HG03159 (cell line): ENCODE data around the gene CBLIF.
"Not testable (repeated sequence)": the region's sequence is repeated elsewhere in the genome, so short reads cannot be mapped to it uniquely, and the experiment has no call there.

ENCODE experiments used
- ATAC-seq: cut with Tn5 transposase; IDR thresholded peaks from one replicate; pipeline ENCODE4 v1.9.1; 2021; ENCODE audit warnings: mild to moderate bottlenecking, moderate library complexity; ENCODE audit not compliant: unreplicated experiment

Gene CBLIF

GRCh38 chr11:59848439-59848838, 3.1 kb upstream of the CBLIF start:
- not testable (repeated sequence) for ATAC-seq

- no peak for ATAC-seq
Measured at GRCh38 chr11:59847626-59848025, 2.3 kb upstream of the CBLIF start.

- no peak for ATAC-seq
Measured at GRCh38 chr11:59846556-59846955, 1.3 kb upstream of the CBLIF start.

GRCh38 chr11:59842316-59842715, 3.0 kb downstream of the CBLIF start:
- ATAC-seq = no peak

DNA sequence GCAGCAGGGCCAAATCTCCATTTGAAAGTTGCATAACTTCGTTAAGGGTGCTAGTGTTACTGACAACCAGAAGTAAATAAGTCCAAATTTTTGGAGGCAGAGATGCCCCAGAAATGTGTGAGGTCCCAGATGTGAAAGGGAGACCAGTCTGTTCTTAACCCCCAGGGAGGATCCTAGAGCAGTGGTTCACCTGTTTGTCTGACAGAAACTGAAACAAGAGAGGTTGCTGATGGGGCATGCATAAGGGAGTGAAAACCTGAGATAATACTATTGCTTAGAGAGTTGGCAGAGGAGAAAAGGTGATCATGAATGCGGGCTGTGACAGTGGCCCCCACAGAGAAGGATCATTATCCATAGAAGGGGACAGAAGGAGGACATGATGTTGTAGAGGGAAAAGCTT, 3.8 kb downstream of the CBLIF start:
- no peak for ATAC-seq

DNA sequence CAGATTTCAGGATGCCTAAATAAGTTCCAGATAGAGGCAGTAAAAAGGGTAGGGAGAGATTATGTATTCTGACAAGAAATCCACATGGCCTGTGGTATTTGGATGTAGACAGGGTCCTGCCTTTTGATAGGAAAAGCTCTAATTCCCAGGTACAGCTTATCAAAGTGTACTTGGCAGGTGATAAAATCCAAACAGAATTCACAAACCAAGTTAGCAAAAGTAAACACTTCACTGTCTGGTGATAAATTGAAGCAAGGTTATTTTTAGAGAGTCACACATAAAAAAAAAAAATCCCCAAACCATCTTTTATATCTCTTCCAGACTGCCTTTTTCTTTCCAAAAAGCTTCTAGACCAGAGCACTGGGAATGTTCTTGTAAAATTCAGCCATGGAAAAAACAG, 5.7 kb downstream of the CBLIF start:
- ATAC-seq = no peak

DNA sequence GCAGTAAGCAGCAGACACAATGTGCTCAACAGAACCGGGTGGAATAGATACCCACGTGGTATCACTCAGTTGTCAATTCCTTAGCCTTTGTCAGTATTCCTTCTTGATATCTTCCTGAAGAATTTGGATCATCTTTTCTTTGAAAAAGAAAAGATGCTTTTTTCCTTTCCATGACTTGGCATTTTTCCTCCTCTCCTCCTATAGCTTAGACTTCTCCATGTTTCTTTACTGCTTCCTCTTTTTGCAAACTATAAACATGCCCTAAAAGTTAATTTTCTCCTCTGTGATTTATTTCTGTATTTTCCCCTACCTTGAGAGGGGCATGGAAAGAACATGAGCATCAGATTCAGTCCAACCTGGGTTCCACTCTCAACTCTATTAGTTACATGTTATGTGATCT, 11.7 kb downstream of the CBLIF start:
- ATAC-seq = no peak

- no peak for ATAC-seq
Measured at GRCh38 chr11:59829358-59829757, 15.9 kb downstream of the CBLIF start.

DNA sequence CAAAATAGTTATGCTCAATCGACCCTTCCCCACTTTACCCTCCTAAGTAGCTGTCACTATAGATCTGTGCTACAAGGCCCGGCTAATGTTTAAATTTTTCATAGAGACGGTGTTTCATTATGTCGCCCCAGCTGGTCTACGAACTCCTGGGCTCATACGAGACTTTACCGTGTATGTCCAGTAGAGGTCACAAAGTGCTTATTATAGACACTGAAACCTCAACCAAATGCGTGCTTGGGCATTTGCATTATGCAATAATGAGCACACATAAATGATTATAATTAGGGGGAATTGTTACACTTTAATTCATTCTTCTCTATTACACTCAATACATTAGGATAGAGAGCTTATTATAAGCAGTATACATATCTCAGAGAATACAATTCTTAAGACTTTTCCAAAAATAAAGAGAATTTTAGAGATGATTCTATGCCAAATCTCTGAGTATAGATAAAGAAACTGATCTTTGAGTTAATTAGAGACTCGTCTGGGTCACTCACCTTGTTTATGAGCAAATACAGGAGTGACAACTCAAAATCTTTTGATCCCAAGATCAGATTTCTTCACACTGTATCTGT, 22.2 kb downstream of the CBLIF start:
- ATAC-seq = peak; percentile 89

- ATAC-seq = no peak
Measured at GRCh38 chr11:59818572-59818971, 26.7 kb downstream of the CBLIF start.

DNA sequence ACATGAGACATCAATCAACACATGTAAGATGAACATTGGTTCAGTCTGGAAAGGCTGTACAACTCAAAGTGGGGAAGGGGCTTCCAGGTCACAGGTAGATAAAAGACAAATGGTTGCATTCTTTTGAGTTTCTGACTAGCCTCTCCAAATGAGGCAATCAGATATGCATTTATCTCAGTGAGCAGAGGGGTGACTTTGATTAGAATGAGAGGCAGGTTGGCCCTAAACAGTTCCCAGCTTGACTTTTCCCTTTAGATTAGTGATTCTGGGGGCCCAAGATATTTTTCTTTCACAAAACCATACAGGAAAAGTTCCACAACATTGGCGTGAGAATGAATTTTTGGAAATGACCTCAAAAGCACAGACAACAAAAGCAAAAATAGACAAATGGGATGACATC, 28.9 kb downstream of the CBLIF start:
- not testable (repeated sequence) for ATAC-seq

GRCh38 chr11:59815754-59816153, 29.5 kb downstream of the CBLIF start:
- no peak for ATAC-seq

- ATAC-seq = no peak
Measured at GRCh38 chr11:59814021-59814420, 31.3 kb downstream of the CBLIF start.

DNA sequence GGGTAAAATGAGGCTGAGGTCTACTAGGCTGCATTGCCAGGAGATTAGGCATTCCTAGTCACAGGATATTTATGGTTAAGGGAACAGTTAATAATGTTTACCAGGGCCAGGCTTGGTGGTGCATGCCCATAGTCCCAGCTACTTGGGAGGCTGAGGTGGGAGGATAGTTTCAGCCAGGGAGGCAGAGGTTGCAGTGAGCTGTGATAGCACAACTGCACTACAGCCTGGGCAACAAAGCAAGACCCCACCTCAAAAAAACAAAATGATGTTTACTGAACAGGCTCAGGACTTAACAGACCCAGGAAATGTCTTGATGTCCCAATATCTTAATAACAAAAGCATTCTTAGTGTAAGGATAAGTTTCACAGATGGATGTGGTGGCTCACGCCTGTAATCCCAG, 31.9 kb downstream of the CBLIF start:
- no peak for ATAC-seq

DNA sequence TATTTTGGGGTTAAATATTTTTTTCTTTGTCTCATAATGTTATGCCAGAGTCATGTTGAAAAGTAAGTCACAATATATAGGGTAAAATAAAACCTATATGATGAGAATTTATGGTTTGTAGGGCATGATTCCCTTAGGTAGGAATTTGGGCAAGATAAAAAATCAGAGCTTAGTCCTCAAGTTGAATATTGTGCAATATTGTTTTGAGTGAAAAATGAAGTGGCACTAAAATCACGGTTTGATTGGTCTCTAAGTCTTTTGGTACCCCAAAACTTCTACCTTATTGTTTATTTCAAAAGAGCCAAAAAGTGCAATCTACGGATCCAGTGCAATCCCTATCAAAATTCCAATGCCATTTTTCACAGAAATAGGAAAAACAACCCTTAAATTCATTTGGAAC, 33.1 kb downstream of the CBLIF start:
- ATAC-seq = no peak

DNA sequence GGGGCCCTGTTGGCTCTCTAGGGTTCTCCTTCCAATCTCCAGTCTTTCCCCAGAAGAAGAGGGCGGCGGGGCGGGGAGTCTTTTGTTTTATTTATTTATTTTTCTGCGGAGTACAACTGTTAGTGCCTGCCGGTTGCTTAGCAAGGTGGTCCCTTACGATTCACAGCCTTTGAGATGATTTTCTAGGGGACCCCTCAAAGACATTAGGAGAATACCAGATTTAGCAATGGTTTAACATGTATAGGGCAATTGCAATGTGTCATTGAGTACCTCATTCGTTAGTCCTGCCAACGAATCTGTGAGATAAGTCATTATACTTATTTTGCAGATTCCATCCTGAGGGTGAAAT, 34.4 kb downstream of the CBLIF start:
- ATAC-seq = no peak

DNA sequence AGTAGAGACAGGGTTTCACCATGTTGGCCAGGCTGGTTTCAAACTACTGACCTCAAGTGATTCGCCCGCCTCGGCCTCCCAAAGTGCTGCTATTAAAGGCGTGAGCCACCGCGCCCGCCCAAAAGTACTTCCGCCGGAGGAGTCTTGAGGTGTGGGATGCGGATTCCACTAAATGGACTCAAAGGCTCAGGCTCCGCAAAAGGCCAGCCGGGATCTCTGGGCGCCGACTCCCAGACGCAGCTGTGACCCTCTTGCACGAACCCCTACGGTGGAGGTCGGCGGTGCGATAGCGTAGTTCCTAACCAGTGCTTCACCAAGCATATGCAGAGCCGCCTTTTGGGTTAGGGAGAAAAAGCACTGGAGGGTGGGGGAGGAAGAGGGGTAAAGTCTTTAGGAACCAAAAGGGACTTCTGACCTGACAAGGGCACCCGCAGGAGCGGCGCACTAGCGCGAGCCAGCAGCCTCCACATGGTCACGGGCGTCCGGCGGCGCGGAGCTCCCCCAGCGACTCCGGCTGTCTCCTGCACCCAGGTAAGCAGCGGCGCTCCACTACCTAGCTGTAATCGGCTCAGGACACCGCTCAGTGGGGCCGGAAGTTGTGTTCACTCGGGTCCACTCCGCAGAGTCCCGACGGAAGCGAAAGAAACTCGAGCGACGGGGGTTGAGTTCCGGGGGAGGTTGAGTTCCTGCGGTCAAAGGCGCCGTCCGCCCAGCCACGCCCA, 34.9 kb downstream of the CBLIF start, which contains the start of gene MRPL16:
MRPL16 (minus strand) TSS at position 590 of the 722 bp plus-strand sequence; CDS start at position 470, 120 bp downstream.
- ATAC-seq = peak; percentile 98

DNA sequence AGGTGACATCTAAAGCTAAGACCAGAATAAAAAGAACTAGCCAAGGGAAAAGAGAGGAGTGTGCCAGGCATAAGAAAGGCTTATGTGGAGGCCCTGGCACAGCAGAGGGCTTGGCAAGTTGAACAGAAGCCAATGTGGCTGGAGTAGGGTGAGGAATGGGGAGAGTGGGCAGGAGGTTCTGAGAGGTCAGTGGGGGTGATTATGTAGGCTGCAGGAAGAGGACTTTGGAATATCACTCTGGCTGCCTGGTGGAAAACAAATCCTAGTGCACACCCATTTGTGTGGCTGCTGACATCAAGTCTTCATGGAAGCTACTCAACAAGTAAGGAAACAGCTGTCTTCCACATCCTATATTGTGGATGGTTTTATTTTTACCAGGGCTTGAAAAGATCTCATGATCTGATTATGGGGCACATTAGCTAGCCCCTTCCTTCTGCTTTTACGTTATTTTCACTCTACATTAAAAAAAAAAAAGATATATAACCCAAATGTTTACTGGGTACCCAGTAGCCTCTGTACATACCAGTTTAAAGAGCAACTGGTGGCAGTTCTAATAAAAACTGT, 38.2 kb downstream of the CBLIF start:
- no peak for ATAC-seq

DNA sequence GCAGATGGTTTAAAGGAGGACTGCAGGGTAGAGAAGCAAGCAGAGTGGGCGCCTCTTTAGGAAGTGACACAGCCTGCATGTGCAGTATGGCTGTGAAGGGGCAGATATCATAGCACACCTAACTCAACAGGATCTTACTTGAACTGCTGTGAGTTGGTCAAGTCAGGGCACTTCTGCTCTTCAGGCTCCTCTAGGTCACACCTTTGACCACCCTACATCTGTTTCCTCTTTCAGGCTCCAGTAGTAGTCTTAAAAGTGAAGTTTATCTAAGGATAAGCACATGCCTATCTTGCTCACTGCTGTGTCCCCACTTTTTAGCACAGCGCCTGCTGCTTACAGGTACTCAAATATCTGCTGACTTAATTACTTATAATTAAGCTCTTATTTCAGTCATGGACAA, 41.2 kb downstream of the CBLIF start:
- no peak for ATAC-seq

- ATAC-seq = peak; percentile 67
Measured at GRCh38 chr11:59802639-59803176, 42.6 kb downstream of the CBLIF start.

GRCh38 chr11:59801981-59802638, 43.2 kb downstream of the CBLIF start:
- no peak for ATAC-seq
